Right ventricle myocardium inferior (tissue), 1 donor: Measurements from ENCODE around the gene RFFL. TPM values are rescaled to one million over a fixed set of nuclear protein-coding genes. Genes with fewer than 3 reads are reported as not detected.

Experiments
- ATAC-seq: fragments of 200-7000 bp; cut with Tn5 transposase; one replicate; pipeline ENCODE4 v1.9.1; 2020; ENCODE audit warnings: mild to moderate bottlenecking, moderate library complexity
- DNase-seq: peaks from one replicate; pipeline ENCODE4 v3.0.0; 2021; ENCODE audit errors: missing footprints
- intact Hi-C: fragments of 100-400 bp; cut with DNase I; formaldehyde crosslinking; loops from one replicate; pipeline ENCODE4 v1.11.0; 2022
- total RNA-seq: library from RNA; stranded (reverse); fragmentation: NEBNext Ultra II Directional; extraction: Animal tissue kit (Norgen Biotek cat#: 25700); gene quantifications from one replicate; pipeline ENCODE4 v1.2.1, GENCODE V29; 2021
- donor health status: DM: no; HTN: yes; CAD: no; lungs with severe emphysema.

Gene RFFL
- total RNA-seq, 1 donor from 2014 or later: 11.2 TPM

DNA sequence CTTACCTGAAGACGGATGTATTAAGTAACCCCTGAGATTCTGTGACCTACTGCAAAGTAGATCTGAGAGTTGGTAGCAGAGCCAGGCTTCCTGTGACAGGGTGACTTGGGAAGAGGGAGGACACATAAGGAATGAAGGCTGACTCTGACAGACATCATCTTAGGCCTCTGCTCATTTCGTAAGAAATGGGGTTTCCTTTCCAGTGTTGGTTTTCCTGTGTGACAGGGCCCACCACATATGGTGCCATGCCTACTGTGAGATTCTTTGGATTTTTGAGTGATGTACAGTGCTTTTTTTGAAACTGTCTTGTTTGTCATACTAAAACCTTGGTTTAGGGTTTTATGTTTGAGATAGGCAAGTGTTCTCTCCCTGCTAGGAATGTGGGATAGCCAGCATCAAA lies 70.5 kb downstream of the RFFL start:
- ATAC-seq (no peak), DNase-seq (no peak)
- intact Hi-C loops: no loop called here

- intact Hi-C loops: no loop called here
- no peak for DNase-seq
These were observed 71.9 kb downstream of the RFFL start for GRCh38 chr17:34991606-34992005.

DNA sequence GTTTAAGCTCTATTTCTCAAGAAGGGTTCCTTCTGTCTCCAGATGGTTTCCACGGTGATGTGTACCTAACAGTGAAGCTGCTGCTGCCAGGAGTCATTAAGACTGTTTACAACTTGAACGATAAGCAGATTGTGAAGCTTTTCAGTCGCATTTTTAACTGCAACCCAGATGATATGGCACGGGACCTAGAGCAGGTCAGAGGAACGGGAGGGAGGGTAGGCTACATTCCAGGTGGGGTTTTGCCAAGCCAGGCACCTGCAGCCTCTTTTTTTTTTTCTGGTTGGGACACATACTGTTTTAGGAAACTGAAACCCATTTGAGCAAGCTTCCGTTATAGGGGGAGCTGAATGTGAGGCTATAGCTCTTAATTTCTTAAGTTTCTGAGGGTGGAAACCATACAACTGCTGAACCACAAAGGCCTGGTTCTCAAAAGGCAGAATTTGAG lies 72.6 kb downstream of the RFFL start:
- DNase-seq (no peak), ATAC-seq (peak; percentile 57)
- intact Hi-C loops: no loop called here

More at GRCh38 chr17:34991606-34992005, 71.9 kb downstream of the RFFL start:
- ATAC-seq: no peak

DNA sequence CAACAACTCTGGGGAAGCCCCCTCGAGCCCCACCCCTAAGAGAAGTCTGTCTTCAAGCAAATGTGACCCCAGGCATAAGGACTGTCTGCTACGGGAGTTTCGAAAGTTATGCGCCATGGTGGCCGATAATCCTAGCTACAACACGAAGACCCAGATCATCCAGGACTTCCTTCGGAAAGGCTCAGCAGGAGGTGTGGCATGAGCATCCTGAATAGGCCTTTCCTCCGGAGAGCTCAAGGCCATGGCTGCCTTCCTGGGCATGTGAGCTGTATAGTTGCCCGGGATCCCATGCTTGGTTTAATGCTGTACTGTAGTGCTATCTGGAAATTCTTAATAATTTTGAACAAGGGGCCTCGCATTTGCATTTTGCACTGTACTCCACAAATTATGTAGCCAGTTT lies 74.0 kb downstream of the RFFL start:
- no peak for DNase-seq
- no peak for ATAC-seq
- intact Hi-C loops: no loop called here

DNA sequence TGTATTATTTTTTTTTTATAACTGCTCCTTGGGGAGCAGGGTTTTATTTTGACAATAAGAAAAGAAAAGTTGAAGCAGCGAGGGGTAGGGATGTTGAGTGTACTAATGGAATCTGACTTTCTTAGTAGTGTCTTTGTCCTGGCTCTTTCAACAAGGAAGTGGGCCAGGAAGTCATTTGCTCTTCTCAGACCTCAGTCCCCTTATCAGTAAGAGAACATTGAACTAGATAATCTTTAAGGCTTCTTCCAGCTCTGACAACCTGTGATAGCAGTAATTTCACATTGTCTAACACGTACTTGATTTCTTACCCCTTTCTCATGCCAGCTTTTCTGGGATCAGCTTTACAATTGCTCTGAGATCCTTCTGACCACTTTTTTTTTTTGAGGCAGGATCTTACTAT lies 74.9 kb downstream of the RFFL start:
- DNase-seq: no peak
- no peak for ATAC-seq
- intact Hi-C loops: no loop called here

DNA sequence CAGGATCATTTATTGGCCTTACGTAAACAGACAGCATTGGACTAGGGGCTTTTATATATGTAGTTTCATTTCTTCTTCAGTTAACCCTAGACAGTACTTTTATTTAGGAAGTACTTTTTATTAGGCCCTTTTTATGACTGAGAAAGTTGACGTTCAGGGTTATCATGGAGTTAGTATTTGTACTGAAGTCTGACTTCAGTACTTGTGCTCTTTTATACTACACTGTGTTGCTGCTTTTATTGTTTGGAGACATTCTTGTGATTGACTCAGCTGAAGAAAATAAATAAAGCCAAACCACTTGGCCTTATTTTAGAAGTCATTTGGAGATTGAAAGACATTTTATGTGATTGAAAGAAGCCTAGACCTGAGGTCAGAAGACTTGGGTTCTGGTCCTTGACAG lies 76.3 kb downstream of the RFFL start:
- DNase-seq: no peak
- intact Hi-C loops: no loop called here

DNA sequence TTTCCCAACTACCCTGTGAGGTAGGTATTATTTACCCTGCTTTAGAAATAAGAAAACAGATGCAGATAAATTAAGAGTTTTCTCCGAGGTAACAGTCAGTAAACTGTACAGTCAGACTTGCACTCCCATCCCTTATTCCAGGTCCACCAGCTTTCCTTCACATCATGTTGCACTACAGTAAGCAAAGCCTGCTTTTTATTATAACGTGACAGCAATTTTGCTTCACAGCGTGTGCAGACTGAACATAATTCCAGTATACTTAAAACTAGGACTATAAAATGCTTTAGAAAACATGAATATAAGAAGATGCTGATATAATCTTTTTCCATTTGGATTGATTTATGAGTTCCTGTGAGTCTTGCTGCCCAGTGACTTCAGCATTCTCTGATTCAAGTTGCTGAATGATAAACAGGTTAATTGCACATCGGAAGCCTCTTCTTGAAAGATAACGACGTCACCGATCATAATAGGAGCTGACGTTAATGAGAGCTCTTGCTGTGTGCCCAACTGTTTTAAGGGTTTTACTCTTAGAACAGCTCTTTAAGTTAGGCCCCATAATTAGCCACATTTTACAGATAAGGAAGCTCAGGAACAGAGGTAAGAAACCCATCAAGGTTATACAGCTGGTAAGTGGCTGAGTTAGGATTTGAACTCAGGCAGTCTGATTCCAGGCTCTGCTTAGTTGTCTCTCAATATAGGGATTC lies 81.8 kb downstream of the RFFL start:
- no peak for ATAC-seq
- no peak for DNase-seq
- intact Hi-C loops: loop anchor here (5.0 kb wide), 1 partner anchor 106 kb away; no protein-coding TSS in a partner anchor

More for the DNA sequence above, 76.3 kb downstream of the RFFL start:
- ATAC-seq: no peak

DNA sequence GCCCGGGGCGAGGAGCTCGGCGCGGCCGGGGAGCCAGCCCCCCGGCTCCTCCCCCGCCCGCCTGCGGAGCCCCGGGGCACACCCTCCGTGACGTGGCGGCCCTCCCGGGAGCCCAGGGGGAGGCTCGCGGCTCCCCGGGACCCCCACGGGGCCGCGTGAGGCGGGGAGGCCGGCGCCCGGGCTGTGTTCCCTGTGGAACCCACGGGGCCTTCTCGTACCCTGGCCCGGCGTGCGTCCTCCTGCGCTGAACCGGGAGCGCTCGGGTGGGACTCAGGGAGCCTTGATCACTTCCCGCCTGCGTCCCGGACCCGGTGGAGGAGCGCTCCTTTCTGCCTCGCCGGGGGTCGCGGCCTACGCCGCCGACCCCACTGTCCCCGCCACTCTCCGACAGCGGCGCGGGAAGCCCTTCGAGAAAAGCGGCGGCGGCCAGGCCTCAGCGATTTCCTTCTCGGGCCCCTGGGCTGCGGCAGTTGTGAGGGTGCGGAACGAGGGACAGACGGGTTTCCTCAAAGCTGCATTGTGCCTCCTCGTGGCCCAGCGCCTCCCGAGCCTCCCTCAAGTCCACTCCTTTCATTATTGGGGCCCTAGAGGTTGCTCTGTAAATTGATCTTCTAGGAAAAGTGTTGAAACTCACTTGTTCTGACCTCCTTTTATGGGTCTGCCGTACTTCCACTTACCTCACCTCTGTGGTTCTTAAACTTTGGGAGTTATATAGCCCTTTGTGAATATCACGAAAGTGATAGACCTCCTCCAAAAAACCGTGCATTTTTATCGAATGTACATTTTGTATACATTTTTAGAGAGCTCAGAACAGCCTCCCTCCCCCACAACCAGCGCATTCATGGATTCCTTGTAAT lies 82.6 kb downstream of the RFFL start:
- peak; percentile 89 for DNase-seq
- peak; percentile 95 for ATAC-seq
- intact Hi-C loops: loop anchor here (1.0 to 5.0 kb wide), 2 partner anchors 20 to 106 kb away; partner anchors contain the start of genes CCT6B and ZNF830

- ATAC-seq: peak; percentile 92
- peak; percentile 96 for DNase-seq
- intact Hi-C loops: loop anchor here (1.0 to 5.0 kb wide), 2 partner anchors 19 to 107 kb away; partner anchors contain the start of genes CCT6B and ZNF830
These were observed 83.2 kb downstream of the RFFL start, which contains the start of gene LIG3 for GRCh38 chr17:34980353-34980680. LIG3 (plus strand) TSS chr17:34980512; CDS start chr17:34983006, 2,494 bp downstream.

DNA sequence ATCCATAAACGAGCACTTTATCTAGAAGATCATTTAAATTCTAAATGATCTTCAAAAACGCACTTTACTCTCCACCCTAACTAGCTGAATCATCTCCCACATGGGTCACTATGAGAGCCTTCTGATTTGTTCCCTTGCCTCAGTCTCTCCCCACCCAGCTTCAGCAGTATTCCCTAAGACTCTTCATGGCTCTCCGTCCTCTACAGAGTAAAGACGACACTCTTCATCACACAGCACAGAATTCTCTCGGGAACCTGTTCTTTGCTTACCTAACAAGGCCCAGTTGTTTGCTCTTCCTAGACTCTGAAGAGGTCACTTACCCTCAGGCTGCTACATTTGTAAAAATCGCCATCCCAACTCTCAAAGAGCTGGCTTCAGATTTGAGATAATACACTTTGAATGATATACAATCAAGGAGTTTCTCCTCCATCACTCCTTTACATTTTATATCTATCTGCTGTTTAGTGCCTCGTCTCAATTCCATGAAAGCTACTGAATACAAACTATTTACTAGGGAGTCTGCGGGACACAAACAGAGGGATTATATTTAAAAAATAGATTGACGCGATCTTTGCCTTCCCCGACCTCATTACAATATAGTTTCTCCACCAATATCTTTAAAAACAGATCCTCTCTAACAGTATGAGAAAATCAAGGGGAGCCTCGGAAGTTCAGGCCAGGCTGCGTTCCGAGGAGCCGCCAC lies 83.7 kb downstream of the RFFL start:
- intact Hi-C loops: loop anchor here (1.0 to 10.0 kb wide), 3 partner anchors 18 to 605 kb away; partner anchors contain the start of genes AP2B1, CCT6B and ZNF830
- DNase-seq (no peak), ATAC-seq (no peak)

- no peak for ATAC-seq
- intact Hi-C loops: loop anchor here (10.0 kb wide), 1 partner anchor 606 kb away; the partner anchor contains the start of gene AP2B1
- DNase-seq: no peak
These were observed 84.4 kb downstream of the RFFL start for GRCh38 chr17:34979153-34979552.

GRCh38 chr17:34974794-34975785 lies 88.4 kb downstream of the RFFL start:
- no peak for ATAC-seq
- DNase-seq: no peak
- intact Hi-C loops: loop anchor here (10.0 kb wide), 1 partner anchor 610 kb away; the partner anchor contains the start of gene AP2B1

DNA sequence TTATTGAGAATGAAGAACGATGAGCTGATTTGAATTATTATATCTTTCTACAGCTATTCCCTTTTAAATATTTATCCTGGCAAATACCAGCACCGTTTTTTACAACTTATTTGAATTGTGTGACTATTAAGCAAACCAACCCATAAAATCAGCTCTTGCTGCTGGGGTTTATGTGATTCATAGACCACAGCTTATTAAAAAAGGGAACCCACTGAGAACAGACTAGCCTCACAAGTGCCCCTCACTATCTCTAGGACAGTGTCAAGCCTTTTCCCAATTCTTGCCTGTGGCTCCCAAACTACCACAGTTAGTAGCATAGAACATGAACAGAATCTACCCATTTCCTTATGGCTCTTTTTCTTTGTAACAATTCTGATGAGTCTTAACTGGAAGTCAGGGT lies 89.3 kb downstream of the RFFL start:
- intact Hi-C loops: loop anchor here (10.0 kb wide), 1 partner anchor 611 kb away; the partner anchor contains the start of gene AP2B1
- ATAC-seq: no peak
- no peak for DNase-seq

DNA sequence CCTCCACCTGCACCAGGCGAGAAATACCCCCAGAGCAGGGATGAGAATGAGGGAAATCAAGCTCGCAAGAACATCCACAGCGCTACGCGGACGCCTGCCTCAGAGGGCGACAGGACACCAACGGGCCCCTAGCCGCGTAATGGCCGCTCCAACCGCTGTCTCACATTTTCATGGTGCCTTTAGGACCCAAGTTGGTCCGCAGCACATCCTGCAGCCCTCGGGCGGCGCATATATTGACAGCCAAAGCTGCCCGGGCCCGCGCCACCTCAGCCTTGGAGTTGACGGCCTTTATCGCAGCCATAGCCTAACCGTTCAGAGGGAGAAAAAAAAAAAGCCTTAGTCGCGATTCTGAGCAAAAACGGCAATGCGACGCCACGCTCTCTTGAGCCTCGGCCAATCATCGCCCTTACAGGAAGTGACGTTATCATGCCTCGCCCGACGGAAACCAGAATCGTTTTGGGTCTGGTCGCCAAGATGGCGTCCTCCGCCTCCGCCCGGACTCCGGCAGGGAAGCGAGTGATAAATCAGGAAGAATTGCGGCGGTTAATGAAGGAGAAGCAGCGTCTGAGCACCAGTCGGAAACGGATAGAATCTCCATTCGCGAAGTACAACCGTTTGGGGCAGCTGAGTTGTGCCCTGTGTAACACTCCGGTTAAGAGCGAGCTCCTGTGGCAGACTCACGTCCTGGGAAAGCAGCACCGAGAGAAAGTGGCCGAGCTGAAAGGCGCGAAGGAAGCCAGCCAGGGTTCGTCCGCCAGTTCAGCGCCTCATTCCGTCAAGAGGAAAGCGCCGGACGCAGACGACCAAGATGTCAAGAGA lies 102.2 kb downstream of the RFFL start, which contains the start of the genes CCT6B and ZNF830:
Gene CCT6B, minus strand, starts transcription at position 368 of the 819 bp plus-strand sequence. Its CDS starts 67 bp downstream, at position 301.
Gene ZNF830, plus strand, starts transcription at position 448 of the 819 bp plus-strand sequence. Its CDS starts 27 bp downstream, at position 475.
- intact Hi-C loops: loop anchor here (1.0 kb wide), 2 partner anchors 19 to 128 kb away; partner anchors contain the start of gene LIG3
- DNase-seq (peak; percentile 93), ATAC-seq (peak; percentile 95)

GRCh38 chr17:34958438-34958837 lies 105.1 kb downstream of the RFFL start:
- DNase-seq (no peak), ATAC-seq (no peak)
- intact Hi-C loops: no loop called here
